ENCODE results near the gene MC1R.

Gene MC1R

DNA sequence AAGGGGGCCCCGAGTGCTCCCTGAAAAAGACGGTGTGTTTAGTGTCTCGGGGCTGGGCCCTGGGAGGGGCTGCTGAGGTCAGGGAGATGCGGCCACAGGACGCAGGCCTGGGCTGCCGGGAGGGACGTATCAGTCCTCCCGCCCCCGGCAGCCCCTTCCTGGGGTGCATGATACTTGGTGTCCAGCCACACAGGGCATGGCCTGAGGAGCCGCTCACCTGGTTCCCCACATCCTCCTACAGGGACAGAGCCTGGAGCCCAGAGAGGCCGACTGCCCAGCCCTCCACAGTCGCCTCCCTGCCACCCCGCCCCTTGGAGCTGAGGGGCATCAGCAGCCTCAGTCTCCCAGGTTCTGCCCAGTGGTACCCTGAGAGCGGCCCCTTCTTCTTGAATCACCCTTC, 17.8 kb downstream of the MC1R start:
- no peak for DNase-seq

DNA sequence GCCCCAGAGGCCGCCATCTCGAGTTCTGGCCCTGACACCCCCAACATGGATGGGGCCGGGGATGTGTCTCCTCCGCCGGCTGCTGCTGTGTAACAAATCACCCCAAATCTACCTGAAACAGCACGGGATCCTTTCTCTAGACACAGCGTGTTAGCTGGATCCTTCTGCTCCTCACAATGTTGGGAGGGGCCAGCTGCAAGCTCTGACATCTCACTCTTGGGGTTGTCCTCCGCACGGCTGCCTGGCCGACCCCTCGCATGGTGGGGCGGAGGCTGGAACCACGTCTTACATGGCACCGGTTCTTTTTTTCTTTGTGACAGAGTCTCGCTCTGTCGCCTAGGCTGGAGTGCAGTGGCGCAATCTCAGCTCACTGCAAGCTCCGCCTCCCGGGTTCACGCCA, 18.3 kb downstream of the MC1R start:
- DNase-seq = no peak

DNA sequence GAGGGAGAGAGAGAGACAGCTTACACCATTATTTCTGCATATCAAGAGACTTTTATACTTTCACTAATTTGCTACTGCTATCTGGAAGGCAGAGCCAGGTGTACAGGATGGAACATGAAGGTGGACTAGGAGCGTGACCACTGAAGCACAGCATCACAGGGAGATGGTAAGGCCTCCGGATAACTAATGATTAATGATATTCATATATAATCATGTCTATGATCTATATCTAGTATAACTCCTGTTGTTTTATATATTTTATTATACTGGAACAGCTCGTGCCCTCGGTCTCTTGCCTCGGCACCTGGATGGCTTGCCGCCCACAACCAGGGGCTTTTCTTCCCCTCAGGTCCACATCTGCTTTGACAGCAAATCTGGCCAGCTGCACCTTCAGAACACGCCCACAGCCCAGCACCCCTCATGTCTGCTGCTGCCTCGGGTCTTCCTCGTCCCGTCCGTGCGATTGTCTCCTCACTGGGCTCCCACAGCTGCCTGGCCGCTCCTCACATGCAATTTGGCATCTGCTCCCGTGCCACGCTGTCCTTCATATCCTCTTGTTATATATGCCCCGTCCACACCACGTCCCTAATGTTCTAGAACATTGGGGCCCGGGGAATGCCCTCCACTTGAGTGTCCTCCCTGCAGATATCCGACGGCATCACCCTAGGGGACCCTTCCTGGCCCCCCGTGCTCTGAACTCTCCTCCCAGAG, 19.7 kb downstream of the MC1R start:
- no peak for DNase-seq

DNA sequence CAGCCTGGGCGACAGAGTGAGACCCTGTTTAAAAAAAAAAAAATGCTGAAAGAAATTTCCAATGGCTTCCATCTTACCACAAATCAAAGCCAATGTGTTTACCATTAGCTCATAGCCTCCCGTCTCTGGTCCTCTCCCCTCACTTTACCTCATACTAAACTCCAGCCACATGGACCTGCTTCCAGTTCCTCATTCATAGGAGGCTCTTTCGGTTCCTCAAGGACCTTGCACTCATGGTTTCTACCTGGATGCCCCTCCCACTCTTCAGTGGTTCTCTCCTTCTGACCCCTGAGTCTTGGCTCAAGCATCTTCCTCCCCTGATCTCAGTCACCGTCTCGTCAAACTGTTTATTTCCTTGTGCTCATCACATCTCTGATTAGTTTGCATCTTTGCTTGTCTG, 26.1 kb downstream of the MC1R start:
- no peak for DNase-seq

DNA sequence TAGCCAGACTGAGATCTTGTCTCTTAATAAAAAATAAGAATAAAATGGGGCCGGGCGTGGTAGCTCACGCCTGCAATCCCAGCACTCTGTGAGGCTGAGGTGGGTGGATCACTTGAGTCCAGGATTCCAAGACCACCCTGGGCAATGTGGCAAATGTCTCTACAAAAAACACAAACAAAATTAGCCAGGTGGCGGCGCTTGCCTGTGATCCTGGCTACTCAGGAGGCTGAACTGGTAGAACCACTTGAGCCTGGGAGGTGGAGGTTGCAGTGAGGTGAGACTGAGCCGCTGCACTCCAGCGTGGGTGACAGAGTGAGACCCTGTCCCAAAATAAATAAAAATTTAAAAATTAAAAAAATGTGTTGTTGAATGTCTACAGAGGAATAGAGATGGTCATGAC, 27.0 kb downstream of the MC1R start:
- peak; percentile 82 for DNase-seq

DNA sequence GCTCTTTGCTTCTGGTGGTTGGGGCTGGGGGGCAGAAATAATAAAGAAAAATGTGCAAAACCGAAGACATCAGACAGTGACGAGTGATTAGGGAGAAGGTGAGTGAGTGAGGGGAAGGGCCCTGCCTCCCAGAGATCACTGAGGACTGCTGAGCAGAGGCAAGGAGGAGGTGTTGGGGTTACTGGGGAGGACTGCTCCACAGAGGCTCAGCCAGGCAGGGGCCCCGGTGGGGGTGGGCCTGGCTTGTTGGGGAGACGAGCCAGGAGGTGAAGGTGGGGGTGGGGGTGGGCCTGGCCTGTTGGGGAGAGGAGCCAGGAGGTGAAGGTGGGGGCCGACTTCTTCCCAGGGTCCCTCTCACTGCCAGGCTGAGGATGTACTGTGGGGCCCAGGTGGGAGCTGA, 27.9 kb downstream of the MC1R start:
- DNase-seq = no peak

DNA sequence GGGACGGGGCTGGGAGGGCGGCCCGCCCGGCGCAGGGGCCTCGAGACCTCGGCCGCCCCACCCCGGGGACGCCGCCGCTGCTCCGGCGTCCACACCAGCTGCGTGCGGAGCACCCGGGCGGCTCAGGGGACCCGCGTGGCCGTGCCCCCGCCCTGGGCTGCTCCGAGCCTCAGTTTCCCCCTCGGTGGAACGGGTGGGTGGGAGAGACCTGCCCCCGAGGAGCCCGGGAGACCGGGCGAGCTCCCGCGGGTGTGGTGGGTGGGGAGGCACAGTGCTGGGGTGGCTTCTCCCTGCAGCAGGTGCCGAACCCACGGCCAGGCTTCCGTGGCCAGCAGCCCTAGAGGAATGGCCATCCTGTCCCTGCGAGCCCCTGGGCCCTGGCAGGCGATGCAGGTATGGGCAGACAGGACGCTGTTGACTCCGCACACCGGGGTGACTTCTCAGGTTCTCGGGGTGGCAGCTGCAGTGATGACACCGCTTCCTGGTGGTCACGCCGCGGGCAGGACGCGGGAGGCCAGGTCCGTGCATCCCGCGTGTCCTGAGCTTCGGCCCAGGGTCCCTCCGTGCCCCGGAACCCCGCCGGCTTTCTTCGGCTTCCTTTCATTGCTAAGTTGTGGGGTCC, 30.6 kb downstream of the MC1R start:
- peak; percentile 32 for DNase-seq

DNA sequence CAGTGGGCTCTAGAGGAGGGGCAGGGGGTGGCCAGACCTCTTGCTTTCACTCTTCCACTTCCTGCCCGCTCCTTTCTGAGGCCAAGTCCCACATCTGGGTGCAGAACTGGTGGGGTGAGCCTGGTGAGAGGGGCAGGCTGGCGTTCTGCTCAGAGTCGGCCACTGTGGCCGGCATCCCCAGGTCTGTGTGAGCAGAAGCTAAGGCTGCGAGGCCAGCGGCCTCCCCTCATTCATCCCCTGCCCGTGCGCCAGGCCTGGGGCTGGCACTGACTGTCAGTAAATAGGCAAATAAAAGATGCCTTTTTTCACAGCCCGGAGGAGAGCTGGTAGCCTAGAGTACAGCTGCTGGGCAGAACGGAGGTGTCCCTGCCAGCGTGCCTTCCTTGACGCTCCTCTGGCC, 31.1 kb downstream of the MC1R start:
- no peak for DNase-seq

DNA sequence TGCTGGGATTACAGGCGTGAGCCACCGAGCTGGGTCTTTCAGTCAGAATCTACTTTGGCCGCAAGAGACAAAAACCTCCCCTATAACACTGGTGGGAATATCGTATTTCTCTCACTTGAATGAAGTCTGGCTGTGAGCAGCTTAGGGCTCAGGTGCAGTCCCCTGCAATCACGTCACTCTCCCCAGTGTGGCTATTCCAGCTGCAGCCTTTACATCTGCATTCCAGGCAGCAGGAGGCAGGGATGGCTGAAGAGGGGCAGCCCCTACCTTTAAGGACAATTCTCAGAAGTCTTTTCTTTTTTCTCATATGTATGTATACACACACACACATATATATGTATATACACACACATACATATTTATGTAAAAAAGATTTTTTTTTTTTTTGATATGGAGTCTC, 32.8 kb downstream of the MC1R start:
- DNase-seq = no peak

DNA sequence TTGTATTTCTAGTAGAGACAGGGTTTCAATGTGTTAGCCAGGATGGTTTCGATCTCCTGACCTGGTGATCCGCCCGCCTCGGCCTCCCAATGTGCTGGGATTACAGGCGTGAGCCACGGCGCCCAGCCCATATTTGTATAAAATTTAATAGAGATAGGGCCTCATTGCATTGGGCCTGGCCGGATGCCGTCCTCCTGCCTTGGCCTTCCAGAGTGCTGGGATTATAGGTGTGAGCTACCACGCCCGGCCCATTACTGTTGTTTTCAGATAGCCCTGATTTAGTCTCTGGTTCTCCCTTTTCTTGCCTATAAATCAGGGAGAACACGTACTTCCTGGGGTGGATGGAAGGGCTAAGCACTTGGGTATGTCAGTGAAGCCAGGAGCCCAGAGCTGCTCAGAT, 33.4 kb downstream of the MC1R start:
- no peak for DNase-seq

DNA sequence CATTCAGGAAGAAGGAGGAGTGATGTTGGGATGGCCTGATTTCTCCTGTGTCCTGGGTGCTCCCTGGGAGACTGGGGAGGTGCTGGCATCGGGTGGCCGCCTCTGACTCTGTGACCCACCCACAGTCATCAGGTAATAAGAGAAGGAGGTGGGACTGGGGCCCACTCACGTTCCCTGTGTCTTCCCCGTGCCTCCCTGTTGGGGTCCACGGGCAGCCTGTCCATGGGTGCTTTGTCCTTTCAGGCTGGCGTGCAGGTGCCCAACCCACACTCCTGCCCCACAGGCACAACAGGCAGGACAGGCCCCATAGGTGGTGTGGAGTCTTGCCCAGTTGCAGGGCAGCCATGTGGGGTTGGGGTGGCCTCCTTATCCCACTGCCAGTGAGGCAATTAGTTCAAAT, 33.9 kb downstream of the MC1R start:
- no peak for DNase-seq

DNA sequence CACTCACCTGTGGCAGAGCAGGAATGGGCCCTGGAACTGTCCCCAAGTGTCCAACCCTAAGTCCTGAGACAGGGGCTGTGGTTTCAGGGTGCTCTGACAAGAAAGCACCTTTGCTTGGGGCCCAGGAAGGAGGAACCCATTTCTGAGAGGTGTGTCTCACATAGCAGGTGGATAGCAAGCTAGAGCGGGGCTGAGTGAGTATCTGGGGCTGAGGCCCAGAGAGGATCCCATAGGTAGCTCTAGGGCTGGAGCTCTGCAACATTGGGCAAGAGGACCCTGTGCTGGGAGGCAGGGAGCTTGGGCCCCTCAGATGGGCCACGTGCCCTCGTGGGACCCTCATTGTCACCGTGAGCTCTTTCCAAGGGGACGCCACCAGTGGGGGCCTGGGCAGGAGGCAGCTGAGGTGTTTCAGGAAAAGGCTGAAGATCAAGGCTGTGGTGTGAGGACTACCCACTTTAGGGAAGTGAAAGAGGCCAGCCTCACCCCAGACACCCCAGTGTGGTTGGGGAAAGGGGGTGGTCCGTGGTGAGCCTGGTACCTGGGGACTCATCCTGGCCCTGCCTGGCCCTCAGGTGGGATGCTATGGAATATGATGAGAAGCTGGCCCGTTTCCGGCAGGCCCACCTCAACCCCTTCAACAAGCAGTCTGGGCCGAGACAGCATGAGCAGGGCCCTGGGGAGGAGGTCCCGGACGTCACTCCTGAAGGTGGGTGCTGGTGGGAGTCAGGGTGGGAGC, 35.2 kb downstream of the MC1R start:
- no peak for DNase-seq

DNA sequence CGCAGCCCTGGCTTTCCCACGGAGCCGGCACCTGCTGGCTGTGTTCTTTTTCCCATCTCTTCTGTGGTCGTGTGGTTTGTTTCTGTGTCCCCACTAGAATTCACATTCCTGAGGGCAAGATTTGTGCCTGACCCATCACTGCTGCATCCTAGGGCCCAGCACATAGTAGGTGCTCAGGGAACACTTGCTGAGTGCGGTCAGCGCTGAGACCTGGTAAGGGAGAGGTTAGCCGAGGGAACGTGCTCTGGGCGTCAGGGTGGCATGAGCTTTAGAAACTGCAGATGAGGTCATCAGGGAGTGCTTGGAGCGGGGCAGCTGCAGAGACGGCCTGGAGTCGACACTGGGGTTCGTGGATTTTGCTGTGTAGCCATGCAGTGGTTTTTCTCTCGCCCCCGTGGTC, 35.8 kb downstream of the MC1R start:
- no peak for DNase-seq

DNA sequence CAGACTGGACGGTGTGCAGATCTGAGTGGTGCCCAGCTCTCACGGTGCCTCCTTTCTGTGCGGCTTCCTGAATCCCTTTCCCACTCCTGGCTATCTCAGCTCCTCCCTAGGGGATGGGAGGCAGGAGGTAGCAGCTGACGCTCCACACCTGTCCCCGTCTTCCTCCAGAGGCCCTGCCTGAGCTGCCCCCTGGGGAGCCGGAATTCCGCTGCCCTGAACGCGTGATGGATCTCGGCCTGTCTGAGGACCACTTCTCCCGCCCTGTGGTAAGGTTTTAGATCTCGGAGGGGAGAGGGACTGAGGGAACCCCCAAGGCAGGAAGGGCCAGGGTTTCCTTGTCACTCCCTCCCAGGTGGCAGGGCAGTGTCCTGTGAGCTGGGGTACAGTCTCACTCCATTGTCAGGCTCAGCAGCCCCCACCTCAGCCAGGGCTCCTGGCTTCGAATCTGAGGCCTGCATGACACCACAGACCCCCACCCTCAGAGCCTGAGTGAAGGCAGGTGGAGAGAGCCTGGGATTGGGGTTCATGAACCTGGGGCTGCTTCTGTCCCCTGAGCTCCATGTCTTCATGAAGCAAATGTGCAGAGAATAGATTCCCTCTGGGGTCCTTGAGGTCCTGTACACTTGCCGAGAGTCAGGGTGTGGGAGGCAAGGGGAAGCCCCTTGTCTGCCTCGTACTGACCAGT, 36.5 kb downstream of the MC1R start:
- DNase-seq = no peak

DNA sequence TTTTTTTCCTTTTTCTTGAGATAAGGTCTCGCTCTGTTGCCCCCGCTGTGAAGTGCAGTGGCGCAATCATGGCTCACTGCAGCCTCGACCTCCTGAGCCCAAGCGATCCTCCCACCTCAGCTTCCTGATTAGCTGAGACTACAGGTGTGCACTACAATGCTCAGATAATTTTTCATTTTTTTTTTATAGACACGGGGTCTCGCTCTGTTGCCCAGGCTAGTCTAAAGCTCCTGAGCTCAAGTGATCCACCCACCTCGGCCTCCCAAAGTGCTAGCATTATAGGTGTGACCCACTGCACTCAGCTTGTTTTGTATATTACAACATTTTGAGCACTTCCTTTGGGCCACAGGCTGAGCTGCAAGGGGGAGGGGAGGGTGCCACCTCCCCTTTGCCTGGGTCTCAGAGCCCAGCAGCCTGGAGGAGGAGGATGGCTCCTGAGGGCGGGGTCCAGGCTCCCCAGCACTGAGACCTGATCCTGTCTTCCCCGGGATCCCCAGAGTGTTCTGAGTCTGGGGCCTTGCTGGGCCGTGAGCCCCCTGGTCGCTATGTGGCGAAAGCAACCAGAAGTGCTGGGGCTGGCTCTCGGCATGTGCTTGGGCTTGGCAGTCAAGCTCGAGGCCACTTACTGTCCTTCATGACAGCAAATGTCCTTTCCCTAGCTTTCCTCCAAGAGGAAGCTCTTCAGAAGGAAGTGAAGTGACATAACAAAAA, 38.0 kb downstream of the MC1R start:
- DNase-seq = no peak

DNA sequence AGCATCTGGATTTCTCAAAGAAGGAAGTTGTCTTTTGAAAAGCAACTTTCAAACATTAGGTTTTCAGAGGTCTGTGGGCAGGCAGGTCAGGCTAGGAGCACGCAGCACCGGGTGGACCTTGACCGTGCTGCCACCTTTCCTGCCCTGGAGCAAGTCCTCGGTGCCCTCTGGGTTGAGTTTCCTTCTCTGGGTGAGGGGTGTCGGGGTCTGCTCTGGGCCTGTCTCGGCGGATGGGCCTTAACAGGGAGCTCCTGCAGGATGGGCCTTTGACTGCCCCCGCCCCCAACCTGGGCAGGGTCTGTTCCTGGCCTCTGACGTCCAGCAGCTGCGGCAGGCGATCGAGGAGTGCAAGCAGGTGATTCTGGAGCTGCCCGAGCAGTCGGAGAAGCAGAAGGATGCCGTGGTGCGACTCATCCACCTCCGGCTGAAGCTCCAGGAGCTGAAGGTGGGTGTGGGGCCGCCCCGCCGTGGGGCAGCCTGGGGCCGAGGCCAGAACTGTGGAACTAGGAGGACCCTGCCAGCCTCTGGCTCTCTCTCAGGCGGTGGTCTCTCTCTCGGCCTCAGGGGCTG, 38.6 kb downstream of the MC1R start:
- no peak for DNase-seq

DNA sequence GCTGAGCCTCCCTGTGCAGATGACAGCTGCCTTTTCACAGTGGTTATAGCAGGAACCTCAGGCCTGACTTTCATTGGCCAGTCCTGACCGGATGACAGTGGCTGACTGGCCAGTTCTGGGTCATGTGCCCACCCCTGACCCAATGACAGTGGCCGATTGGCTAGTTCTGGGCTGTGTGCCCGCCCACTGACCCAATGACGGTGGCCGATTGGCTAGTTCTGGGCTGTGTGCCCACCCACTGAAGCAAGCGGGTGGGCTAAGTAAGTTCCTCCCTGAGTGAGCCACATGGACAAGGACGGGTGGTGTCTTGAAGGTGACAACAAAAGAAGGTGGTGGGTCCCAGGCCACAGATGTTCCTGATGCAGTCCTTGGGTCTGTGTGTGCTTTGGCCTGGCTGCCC, 39.4 kb downstream of the MC1R start:
- DNase-seq = peak; percentile 27

DNA sequence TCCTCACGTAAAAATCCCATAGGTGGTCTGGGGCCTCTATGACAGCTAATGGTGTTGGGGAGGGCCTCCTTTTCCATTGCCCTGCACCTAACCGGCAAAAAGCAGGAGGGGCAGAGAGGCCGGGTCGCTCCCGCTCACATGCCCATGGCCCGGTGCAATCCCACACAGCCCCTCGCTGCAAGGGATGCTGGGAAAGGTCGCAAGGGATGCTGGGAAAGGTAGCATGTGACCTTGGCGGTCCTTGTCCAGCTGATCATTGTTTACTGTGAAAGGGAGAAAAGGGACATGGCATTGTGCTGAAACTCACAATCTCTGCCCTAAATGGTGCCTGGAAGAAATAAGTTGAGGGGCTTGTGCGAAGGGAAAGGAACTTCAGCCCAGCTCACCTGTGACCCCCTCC, 39.9 kb downstream of the MC1R start:
- no peak for DNase-seq

DNA sequence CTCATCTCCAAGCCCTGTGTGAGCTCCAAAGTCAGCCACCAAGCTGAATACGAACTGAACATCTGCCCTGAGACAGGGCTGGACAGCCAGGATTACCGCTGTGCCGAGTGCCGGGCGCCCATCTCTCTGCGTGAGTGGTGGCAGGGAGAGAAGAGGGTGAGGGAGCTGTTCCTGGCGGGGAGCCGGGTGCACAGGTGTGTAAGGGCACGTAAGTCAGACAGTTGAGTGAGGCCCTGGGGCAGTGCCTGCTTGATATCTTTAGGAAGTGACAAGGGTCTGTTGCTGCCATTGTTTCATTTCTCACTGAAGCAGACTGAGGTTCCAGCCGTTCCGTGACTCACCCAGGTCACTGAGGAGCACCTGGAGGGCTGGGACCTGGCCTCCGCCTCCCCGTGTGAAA, 42.3 kb downstream of the MC1R start:
- DNase-seq = no peak

DNA sequence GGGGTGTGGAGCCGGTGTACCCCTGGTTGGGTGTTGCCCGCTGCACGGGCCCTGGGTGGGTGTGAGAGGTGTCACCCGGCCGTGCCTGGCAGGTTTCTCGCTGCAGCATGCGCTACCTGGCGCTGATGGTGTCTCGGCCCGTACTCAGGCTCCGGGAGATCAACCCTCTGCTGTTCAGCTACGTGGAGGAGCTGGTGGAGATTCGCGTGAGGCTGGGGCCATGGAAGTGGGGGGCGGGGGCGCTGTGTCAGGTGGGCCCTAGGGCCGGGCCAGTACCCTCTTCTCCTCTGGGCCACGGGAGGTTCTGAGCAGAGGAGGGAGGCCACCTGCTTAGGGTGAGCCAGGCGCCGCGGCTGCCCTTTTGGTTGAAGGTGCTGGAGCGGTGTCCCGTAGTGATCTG, 43.3 kb downstream of the MC1R start:
- DNase-seq = no peak

DNA sequence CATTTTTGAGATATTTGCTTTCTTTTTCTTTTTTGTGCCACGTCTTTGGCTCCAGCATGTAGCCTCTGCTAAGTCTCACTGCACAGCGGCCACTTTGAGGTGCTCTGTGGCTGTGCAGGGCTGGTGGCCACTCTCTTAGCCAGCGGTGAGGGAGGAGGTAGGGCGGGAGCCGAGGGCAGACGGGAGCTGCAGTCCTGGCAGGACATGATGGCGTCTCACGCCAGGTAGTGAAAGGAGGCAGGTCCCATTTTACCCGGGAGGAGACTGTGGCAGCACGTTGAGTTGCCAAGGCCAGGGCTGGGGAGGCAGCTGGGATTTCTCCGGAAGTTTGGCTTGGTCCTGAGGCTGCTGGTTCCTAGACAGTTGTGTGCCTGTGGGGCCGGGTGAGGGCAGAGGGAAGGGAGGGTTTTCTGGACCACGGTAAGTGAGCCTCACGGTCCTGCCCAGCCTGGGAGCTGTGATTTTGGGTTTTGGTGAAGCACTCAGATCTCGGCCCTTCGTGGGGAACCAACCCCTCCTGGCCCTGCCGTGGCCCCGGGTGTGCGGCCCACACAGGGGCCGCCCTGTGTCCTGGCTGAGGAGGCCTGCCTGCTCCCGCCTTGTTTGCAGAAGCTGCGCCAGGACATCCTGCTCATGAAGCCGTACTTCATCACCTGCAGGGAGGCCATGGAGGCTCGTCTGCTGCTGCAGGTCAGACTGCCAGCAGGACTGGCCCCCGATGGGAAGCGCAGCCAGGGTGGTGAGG, 44.3 kb downstream of the MC1R start:
- DNase-seq = no peak

DNA sequence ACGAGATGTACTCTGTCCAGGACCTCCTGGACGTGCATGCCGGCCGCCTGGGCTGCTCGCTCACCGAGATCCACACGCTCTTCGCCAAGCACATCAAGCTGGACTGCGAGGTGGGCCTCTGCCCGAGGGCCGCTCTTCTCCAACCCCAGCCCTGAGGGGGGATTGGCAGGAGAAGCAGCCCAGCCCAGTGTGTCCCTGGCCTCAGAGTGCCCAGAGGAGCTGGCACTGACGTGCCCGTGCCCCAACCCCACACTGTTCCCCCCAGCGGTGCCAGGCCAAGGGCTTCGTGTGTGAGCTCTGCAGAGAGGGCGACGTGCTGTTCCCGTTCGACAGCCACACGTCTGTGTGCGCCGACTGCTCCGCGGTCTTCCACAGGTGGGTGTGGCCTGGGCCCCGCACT, 45.5 kb downstream of the MC1R start:
- no peak for DNase-seq
